Trophoblast cell (in vitro differentiated cells and primary cell): ENCODE data around the gene NRF1.
A peak's percentile ranks its signal among the peaks of the same experiment; 100 is the strongest.

Experiments
- DNase-seq, 2 donors: peaks; one replicate each; pipeline ENCODE4 v3.0.0-alpha.2; 2016
- H2AFZ ChIP-seq: 2 replicates; pipeline ENCODE4 v1.6.1; 2013; ENCODE audit warnings: low read length, moderate library complexity, mild to moderate bottlenecking; ENCODE audit not compliant: insufficient read depth, poor library complexity
- H2AK5ac ChIP-seq: 2 replicates; pipeline ENCODE4 v1.6.1; 2013; ENCODE audit warnings: mild to moderate bottlenecking, low read length
- H2BK120ac ChIP-seq: 2 replicates; pipeline ENCODE4 v1.6.1; 2013; ENCODE audit warnings: low read length, mild to moderate bottlenecking, moderate library complexity; ENCODE audit not compliant: insufficient read depth, poor library complexity
- H2BK12ac ChIP-seq: 2 replicates; pipeline ENCODE4 v1.6.1; 2013; ENCODE audit warnings: mild to moderate bottlenecking, low read length, moderate library complexity
- H2BK5ac ChIP-seq: 2 replicates; pipeline ENCODE4 v1.6.1; 2013; ENCODE audit warnings: low read length, low read depth, moderate library complexity, mild to moderate bottlenecking; ENCODE audit not compliant: poor library complexity
- H3K14ac ChIP-seq: 2 replicates; pipeline ENCODE4 v1.6.1; 2013; ENCODE audit warnings: mild to moderate bottlenecking, low read length
- H3K18ac ChIP-seq: 2 replicates; pipeline ENCODE4 v1.6.1; 2013; ENCODE audit warnings: mild to moderate bottlenecking, low read length
- H3K23ac ChIP-seq: 2 replicates; pipeline ENCODE4 v1.6.1; 2013; ENCODE audit warnings: low read length
- H3K27ac ChIP-seq: 2 replicates; pipeline ENCODE4 v1.5.1; 2013; ENCODE audit warnings: low read depth, mild to moderate bottlenecking, inconsistent platforms, low read length, moderate library complexity
- H3K27me3 ChIP-seq: 2 replicates; pipeline ENCODE4 v1.6.1; 2013; ENCODE audit warnings: inconsistent platforms, mild to moderate bottlenecking, low read length, moderate library complexity; ENCODE audit not compliant: insufficient read depth
- H3K36me3 ChIP-seq, 2 experiments: 1 replicate in 1 of 2; 2 replicates in 1 of 2; pipeline ENCODE4 v1.6.1; 2013; ENCODE audit warnings: low read length in 2 of 2, mild to moderate bottlenecking in 2 of 2, moderate library complexity in 1 of 2; ENCODE audit not compliant: insufficient read depth in 2 of 2, control insufficient read depth in 1 of 2
- H3K4ac ChIP-seq: 2 replicates; pipeline ENCODE4 v1.6.1; 2013; ENCODE audit warnings: low read depth, mild to moderate bottlenecking, low read length, moderate library complexity
- H3K4me1 ChIP-seq, 2 experiments: 1 replicate in 1 of 2; 2 replicates in 1 of 2; pipeline ENCODE4 v1.6.1; 2013; ENCODE audit warnings: low read length in 2 of 2, mild to moderate bottlenecking in 2 of 2, moderate library complexity in 1 of 2; ENCODE audit not compliant: insufficient read depth in 2 of 2, control insufficient read depth in 1 of 2
- H3K4me2 ChIP-seq: 2 replicates; pipeline ENCODE4 v1.6.1; 2013; ENCODE audit warnings: inconsistent platforms, mild to moderate bottlenecking, low read length, moderate library complexity
- H3K4me3 ChIP-seq: 2 replicates; pipeline ENCODE4 v1.5.1; 2013; ENCODE audit warnings: mild to moderate bottlenecking, low read depth, low read length, inconsistent platforms
- H3K79me1 ChIP-seq: one replicate; pipeline ENCODE4 v1.6.1; 2013; ENCODE audit warnings: low read length
- H3K79me2 ChIP-seq: 2 replicates; pipeline ENCODE4 v1.6.1; 2013; ENCODE audit warnings: low read length, mild to moderate bottlenecking; ENCODE audit not compliant: control insufficient read depth, insufficient read depth, poor library complexity
- H3K9ac ChIP-seq: 2 replicates; pipeline ENCODE4 v1.6.1; 2013; ENCODE audit warnings: mild to moderate bottlenecking, low read length
- H3K9me3 ChIP-seq: 2 replicates; pipeline ENCODE4 v1.6.1; 2013; ENCODE audit warnings: low read depth, mild to moderate bottlenecking, control low read depth, inconsistent platforms, low read length; ENCODE audit not compliant: insufficient read depth
- H4K12ac ChIP-seq: 2 replicates; pipeline ENCODE4 v1.6.1; 2013; ENCODE audit warnings: low read depth, mild to moderate bottlenecking, low read length, moderate library complexity
- H4K8ac ChIP-seq: 2 replicates; pipeline ENCODE4 v1.6.1; 2013; ENCODE audit warnings: low read depth, mild to moderate bottlenecking, low read length, moderate library complexity
- H4K91ac ChIP-seq: one replicate; pipeline ENCODE4 v1.6.1; 2013; ENCODE audit warnings: low read depth, mild to moderate bottlenecking, low read length, moderate library complexity
- WGBS: extraction: QIAGEN DNeasy Blood & Tissue Kit; methylation state at CpG from one replicate; pipeline ENCODE4 v1.1.7; 2013; ENCODE audit warnings: missing lambda C conversion rate; ENCODE audit not compliant: insufficient read length, insufficient coverage; ENCODE audit errors: extremely low coverage; 5-methylcytosine and 5-hydroxymethylcytosine counted together

NRF1 gene

DNA sequence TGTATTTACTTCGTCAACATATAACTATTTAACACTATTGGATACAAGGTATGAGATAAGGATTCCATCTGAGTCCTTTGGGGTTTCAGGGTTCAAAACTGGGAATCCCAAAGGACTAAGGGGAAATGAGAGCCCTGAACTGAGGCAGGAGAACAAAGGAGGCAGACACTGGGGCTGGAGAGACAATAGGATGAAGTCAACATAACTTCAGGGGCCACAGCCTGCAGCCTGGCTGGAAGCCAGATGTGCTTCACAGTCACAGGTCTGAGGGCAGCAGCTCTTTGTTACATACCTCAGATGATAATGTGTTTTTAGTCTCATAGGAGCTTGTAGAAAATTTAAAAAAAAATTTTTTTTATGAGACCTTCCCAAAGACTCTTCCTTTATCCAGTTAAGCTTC lies 73.3 kb downstream of the NRF1 start:
- no peak overlapping the region for H4K91ac ChIP-seq
- no peak overlapping the region for H4K8ac ChIP-seq
- H3K18ac ChIP-seq: no peak overlapping the region
- no peaks in the 10 kb centered on the region for H3K9me3 ChIP-seq
- H3K23ac ChIP-seq: no peak overlapping the region
- H3K4me3 ChIP-seq: no peak overlapping the region
- no peak overlapping the region for H4K12ac ChIP-seq
- H3K27me3 ChIP-seq: no peaks in the 10 kb centered on the region
- no peak overlapping the region for H2AK5ac ChIP-seq
- no peak overlapping the region for H3K9ac ChIP-seq
- no peaks in the 10 kb centered on the region for H3K79me2 ChIP-seq
- H3K14ac ChIP-seq: no peak overlapping the region
- H3K4me1 ChIP-seq: no peaks in the 10 kb centered on the region
- no peak overlapping the region for H2AFZ ChIP-seq
- H3K27ac ChIP-seq: no peak overlapping the region
- no peak overlapping the region for H2BK12ac ChIP-seq
- no peak overlapping the region for H2BK120ac ChIP-seq
- H3K4ac ChIP-seq: no peak overlapping the region
- no peaks in the 10 kb centered on the region for H3K79me1 ChIP-seq
- WGBS: no CpG with 5 or more reads among the region's 1 CpG
- peak in 1 of 2 donors; percentile 37 for DNase-seq
- H3K4me2 ChIP-seq: no peak overlapping the region
- H3K36me3 ChIP-seq: no peaks in the 10 kb centered on the region
- H2BK5ac ChIP-seq: no peak overlapping the region

DNA sequence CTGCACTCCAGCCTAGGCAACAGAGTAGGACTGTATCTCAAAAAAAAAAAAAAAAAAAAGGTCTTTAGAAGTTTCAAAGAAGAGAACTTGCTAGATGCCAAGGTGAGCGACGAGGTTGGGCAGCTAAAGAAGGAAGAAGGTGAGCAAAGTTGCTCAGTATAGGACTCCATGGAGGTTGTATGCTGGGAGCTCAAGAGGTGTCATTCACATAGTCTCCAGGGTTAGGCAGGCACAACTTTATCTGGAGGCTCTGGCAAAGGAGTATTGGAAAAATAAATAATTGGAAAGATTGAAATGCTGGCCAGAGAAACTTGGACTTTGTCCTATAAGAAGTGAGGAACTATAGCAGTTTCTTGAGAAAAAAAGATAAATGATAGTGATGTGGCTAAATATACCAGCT lies 74.5 kb downstream of the NRF1 start:
- Histone ChIP-seq H2BK120ac (no peak overlapping the region), H3K4me2 (no peak overlapping the region), H2AFZ (no peak overlapping the region), H3K4me1 (no peaks in the 10 kb centered on the region), H2AK5ac (no peak overlapping the region), H3K36me3 (peaks cover 1 to 2% of the 10 kb centered on the region in 2 experiments), H3K9ac (no peak overlapping the region), H3K18ac (no peak overlapping the region), H4K91ac (no peak overlapping the region), H3K9me3 (no peaks in the 10 kb centered on the region), H3K23ac (no peak overlapping the region), H3K27me3 (no peaks in the 10 kb centered on the region), H2BK12ac (no peak overlapping the region), H2BK5ac (no peak overlapping the region), H3K4ac (no peak overlapping the region), H3K79me1 (no peaks in the 10 kb centered on the region), H4K8ac (no peak overlapping the region), H3K14ac (no peak overlapping the region), H3K27ac (no peak overlapping the region), H4K12ac (no peak overlapping the region), H3K79me2 (no peaks in the 10 kb centered on the region), H3K4me3 (no peak overlapping the region)
- no peak for DNase-seq
- no CpG with 5 or more reads among the region's 2 CpGs for WGBS

DNA sequence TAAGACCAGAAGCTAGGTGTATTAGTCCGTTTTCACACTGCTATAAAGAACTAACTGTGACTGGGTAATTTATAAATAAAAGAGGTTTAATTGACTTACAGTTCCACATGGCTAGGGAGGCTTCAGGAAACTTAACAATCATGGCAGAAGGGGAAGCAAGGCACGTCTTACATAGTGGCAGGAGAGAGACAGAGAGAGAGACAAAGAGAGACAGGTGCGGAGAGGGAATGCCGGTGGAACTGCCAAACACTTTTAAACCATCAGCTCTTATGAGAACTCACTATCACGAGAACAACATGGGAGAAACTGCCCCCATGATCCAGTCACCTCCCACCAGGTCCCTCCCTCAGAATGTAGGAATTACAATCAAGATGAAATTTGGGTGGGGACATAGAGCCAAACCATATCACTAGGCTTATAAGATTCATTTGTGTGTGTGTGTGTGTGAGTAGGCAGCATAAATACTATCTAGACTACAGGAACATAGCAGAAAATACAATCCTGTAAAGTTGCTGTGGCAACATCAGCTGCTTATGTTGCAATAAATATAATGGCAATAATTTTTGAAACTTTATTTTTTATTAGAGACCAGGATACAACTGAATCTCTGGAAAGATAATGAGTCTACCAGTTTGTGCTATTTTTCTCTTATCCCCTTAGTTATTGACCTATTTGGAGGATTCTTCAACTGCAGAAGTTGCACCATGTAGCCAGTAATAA lies 77.1 kb downstream of the NRF1 start:
- no peaks in the 10 kb centered on the region for H3K79me2 ChIP-seq
- no peak overlapping the region for H4K91ac ChIP-seq
- H3K79me1 ChIP-seq: no peaks in the 10 kb centered on the region
- H3K36me3 ChIP-seq: peaks cover 3 to 10% of the 10 kb centered on the region in 2 experiments
- no peak overlapping the region for H3K4me3 ChIP-seq
- H3K27me3 ChIP-seq: no peaks in the 10 kb centered on the region
- no peak overlapping the region for H2AFZ ChIP-seq
- no peak overlapping the region for H3K23ac ChIP-seq
- H2BK12ac ChIP-seq: no peak overlapping the region
- no CpG with 5 or more reads among the region's 5 CpGs for WGBS
- no peaks in the 10 kb centered on the region for H3K4me1 ChIP-seq
- H3K9ac ChIP-seq: no peak overlapping the region
- no peak overlapping the region for H3K18ac ChIP-seq
- H2BK5ac ChIP-seq: no peak overlapping the region
- no peak overlapping the region for H4K12ac ChIP-seq
- H3K27ac ChIP-seq: no peak overlapping the region
- no peak overlapping the region for H2AK5ac ChIP-seq
- no peak for DNase-seq
- no peak overlapping the region for H4K8ac ChIP-seq
- H2BK120ac ChIP-seq: no peak overlapping the region
- no peak overlapping the region for H3K14ac ChIP-seq
- no peaks in the 10 kb centered on the region for H3K9me3 ChIP-seq
- H3K4ac ChIP-seq: no peak overlapping the region
- no peak overlapping the region for H3K4me2 ChIP-seq

DNA sequence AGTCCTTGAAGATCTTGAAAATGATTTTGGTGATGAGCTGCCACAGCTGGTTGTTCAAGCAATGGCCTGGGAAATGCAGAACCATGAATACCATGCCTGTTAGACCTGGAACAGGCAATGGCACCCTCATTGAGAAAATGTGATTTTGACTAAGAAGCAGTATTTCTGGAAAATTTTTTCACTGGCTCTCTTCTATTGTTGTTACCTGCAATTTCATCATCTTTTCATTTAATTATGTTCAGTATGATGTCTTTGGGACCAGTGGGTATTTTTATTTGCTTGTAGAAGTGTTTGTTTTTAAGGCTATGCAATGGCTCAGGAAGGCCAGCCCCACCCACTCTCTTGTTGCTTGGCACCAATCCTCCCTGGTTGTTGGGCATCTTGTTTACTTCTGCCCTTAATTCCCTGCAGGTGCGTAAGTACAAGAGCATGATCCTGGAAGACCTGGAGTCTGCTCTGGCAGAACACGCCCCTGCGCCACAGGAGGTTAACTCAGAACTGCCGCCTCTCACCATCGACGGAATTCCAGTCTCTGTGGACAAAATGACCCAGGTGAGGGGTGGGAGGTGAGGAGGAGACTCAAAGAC lies 78.6 kb downstream of the NRF1 start:
- H3K79me2 ChIP-seq: no peaks in the 10 kb centered on the region
- H3K36me3 ChIP-seq: peaks cover 3 to 10% of the 10 kb centered on the region in 2 experiments
- H3K18ac ChIP-seq: no peak overlapping the region
- H3K4me2 ChIP-seq: no peak overlapping the region
- no peak overlapping the region for H2BK5ac ChIP-seq
- WGBS: no CpG with 5 or more reads among the region's 6 CpGs
- H2AFZ ChIP-seq: no peak overlapping the region
- H2BK12ac ChIP-seq: no peak overlapping the region
- no peak overlapping the region for H3K14ac ChIP-seq
- no peaks in the 10 kb centered on the region for H3K9me3 ChIP-seq
- DNase-seq: no peak
- no peak overlapping the region for H3K9ac ChIP-seq
- H2BK120ac ChIP-seq: no peak overlapping the region
- H4K91ac ChIP-seq: no peak overlapping the region
- H4K12ac ChIP-seq: no peak overlapping the region
- no peaks in the 10 kb centered on the region for H3K27me3 ChIP-seq
- H4K8ac ChIP-seq: no peak overlapping the region
- H3K23ac ChIP-seq: no peak overlapping the region
- H3K4me3 ChIP-seq: no peak overlapping the region
- no peaks in the 10 kb centered on the region for H3K79me1 ChIP-seq
- no peak overlapping the region for H2AK5ac ChIP-seq
- H3K4me1 ChIP-seq: no peaks in the 10 kb centered on the region
- H3K4ac ChIP-seq: no peak overlapping the region
- H3K27ac ChIP-seq: no peak overlapping the region
